ENCODE results near the gene EIF2D. TPM values are rescaled to one million over a fixed set of nuclear protein-coding genes. Genes with fewer than 3 reads are reported as not detected.

The EIF2D gene
- total and polyA plus RNA-seq, 9 of the 15 experiments (the other 6 are each of a cell fraction or from before 2014, with no cell fraction given), result 81.1 to 138 (median 93.9) TPM

GRCh38 chr1:206612129-206612876 lies at the start of gene EIF2D (continued):
- TF ChIP-seq RERE (CRISPR knock-in tag; IDR thresholded peaks at IDR 0.05; ENCODE audit: borderline replicate concordance) (peak; percentile 95; the same call in 1 of the 2 replicates), KLF6 (CRISPR knock-in tag; IDR thresholded peaks at IDR 0.05; ENCODE audit: borderline replicate concordance) (no peak; the same call in 1 of the 2 replicates), SMARCE1 (IDR thresholded peaks at IDR 0.05) (no peak), POLR2B (IDR thresholded peaks at IDR 0.05; ENCODE audit: low read depth, partially characterized antibody) (peak; percentile 95), KAT8 (IDR thresholded peaks at IDR 0.05; ENCODE audit: low read depth) (peak; percentile 93), HIVEP1 (CRISPR knock-in tag; IDR thresholded peaks at IDR 0.05) (peak; percentile 33), BMI1 (IDR thresholded peaks at IDR 0.05; ENCODE audit: low read length) (no peak; the same call in 1 of the 2 replicates), NEUROD1 (IDR thresholded peaks at IDR 0.05; ENCODE audit: borderline replicate concordance, low read depth, low read length, partially characterized antibody) (peak; percentile 96), NR4A1 (CRISPR knock-in tag; IDR thresholded peaks at IDR 0.05) (0 out of 2 replicates have a peak, but pooled peaks have one; percentile 27), NR4A1 (tag; IDR thresholded peaks at IDR 0.05) (peak; percentile 92), DDX20 (tag; IDR thresholded peaks at IDR 0.05; ENCODE audit: low read depth) (no peak), ELK3 (CRISPR knock-in tag; IDR thresholded peaks at IDR 0.05) (0 out of 2 replicates have a peak, but pooled peaks have one; percentile 4), ZNF140 (CRISPR knock-in tag; IDR thresholded peaks at IDR 0.05) (0 out of 2 replicates have a peak, but pooled peaks have one; percentile 13), ARID2 (IDR thresholded peaks at IDR 0.05) (peak; percentile 63), ZNF584 (CRISPR knock-in tag; IDR thresholded peaks at IDR 0.05; ENCODE audit: low read depth) (0 out of 2 replicates have a peak, but pooled peaks have one; percentile 19), CEBPZ (IDR thresholded peaks at IDR 0.05; ENCODE audit: borderline replicate concordance, low read depth, low read length) (peak; percentile 34; the same call in 1 of the 2 replicates)
